Smooth muscle cell (in vitro differentiated cells): Measurements from ENCODE around the gene PDE9A. TPM values are rescaled to one million over a fixed set of nuclear protein-coding genes. Genes with fewer than 3 reads are reported as not detected.

Source experiments
- DNase-seq: peaks from one replicate; lab custom pipeline; 2025; ENCODE audit not compliant: unreplicated experiment; lab: John Stamatoyannopoulos, UW
- H2AFZ ChIP-seq: fragments of 200-600 bp; sonication (generic); 2 replicates; pipeline ENCODE4 v1.6.0; 2016; ENCODE audit warnings: antibody characterized with exemption, low read depth, mild to moderate bottlenecking
- H3F3A ChIP-seq: fragments of 200-600 bp; sonication (generic); 2 replicates; pipeline ENCODE4 v1.6.0; 2017; ENCODE audit warnings: antibody characterized with exemption, low read depth
- H3K27ac ChIP-seq: fragments of 200-600 bp; sonication (generic); 2 replicates; pipeline ENCODE4 v1.5.1; 2016; ENCODE audit warnings: low read depth, mild to moderate bottlenecking
- H3K27me3 ChIP-seq: fragments of 200-600 bp; sonication (generic); 2 replicates; pipeline ENCODE4 v1.6.1; 2016; ENCODE audit warnings: low read depth, mild to moderate bottlenecking
- H3K36me3 ChIP-seq: fragments of 200-600 bp; sonication (generic); 2 replicates; pipeline ENCODE4 v1.5.1; 2016; ENCODE audit warnings: low read depth
- H3K4me1 ChIP-seq: fragments of 200-600 bp; sonication (generic); 2 replicates; pipeline ENCODE4 v1.5.1; 2016; ENCODE audit warnings: low read depth
- H3K4me2 ChIP-seq: fragments of 200-600 bp; sonication (generic); 2 replicates; pipeline ENCODE4 v1.6.0; 2016; ENCODE audit warnings: mild to moderate bottlenecking
- H3K4me3 ChIP-seq: fragments of 200-600 bp; sonication (generic); 2 replicates; pipeline ENCODE4 v1.5.1; 2016; ENCODE audit warnings: mild to moderate bottlenecking
- H3K79me2 ChIP-seq: fragments of 200-600 bp; sonication (generic); 2 replicates; pipeline ENCODE4 v1.6.0; 2016; ENCODE audit warnings: low read depth, mild to moderate bottlenecking
- H3K9ac ChIP-seq: fragments of 200-600 bp; sonication (generic); 2 replicates; pipeline ENCODE4 v1.6.0; 2016; ENCODE audit warnings: low read depth
- H3K9me3 ChIP-seq: fragments of 200-600 bp; sonication (generic); replicated peaks from 2 replicates; pipeline ENCODE4 v1.5.1; 2016; ENCODE audit warnings: low read depth
- H4K20me1 ChIP-seq: fragments of 200-600 bp; sonication (generic); 2 replicates; pipeline ENCODE4 v1.6.0; 2016; ENCODE audit warnings: low read depth
- WGBS: methylation state at CpG from one replicate; pipeline ENCODE4 v1.1.7; 2016; ENCODE audit warnings: low lambda C conversion rate; 5-methylcytosine and 5-hydroxymethylcytosine counted together
- polyA plus RNA-seq: library from polyadenylated mRNA; unstranded; fragments of >200 nt; fragmentation: Nextera tagmentation; extraction: Ambion mirVana; gene quantifications from 2 replicates; pipeline ENCODE4 v1.2.1, GENCODE V29; 2016
- total RNA-seq: library from RNA; depleted of rRNA; stranded (reverse); fragments of >200 nt; gene quantifications from 2 replicates; pipeline ENCODE4 v1.2.3, GENCODE V29; 2014
- TF ChIP-seq, protein P1 (sequence below): fragments of 200-600 bp; sonication (generic); IDR thresholded peaks from 2 replicates; pipeline ENCODE4 v1.5.1; 2017; ENCODE audit warnings: borderline replicate concordance, mild to moderate bottlenecking, antibody characterized with exemption; ENCODE audit not compliant: insufficient read depth, poor library complexity, severe bottlenecking

Gene PDE9A
- total and polyA plus RNA-seq, 2 experiments from 2014 or later: 4.3 to 12.3 TPM

DNA sequence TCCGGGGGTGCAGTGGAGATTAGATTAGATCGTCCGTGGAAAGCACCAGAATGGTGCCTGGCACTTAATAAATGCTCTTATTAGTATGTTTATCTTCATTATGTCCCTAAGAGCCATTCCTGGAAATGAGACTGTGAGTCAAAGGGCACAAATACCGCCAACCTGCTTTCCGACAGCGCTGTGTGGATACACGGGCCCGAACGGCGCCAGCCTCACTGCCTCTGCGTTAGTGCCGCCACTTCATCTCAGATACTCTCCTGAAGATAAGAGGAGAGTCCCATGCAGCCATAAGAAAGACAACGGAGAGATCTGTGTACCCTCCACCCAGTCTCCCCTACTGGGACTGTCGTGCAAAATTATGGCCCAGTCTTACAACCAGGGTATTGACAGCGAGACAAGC lies 22.0 kb downstream of the PDE9A start:
- WGBS: 72% methylated on average over 15 of the region's 15 CpGs
- no peak overlapping the region for H3K4me3 ChIP-seq
- no peaks in the 10 kb centered on the region for H3K27me3 ChIP-seq
- H3K9me3 ChIP-seq: no peaks in the 10 kb centered on the region
- no peaks in the 10 kb centered on the region for H3K36me3 ChIP-seq
- H3K4me1 ChIP-seq: peaks cover 46% of the 10 kb centered on the region
- DNase-seq: no peak
- no peaks in the 10 kb centered on the region for H3K79me2 ChIP-seq
- no peak overlapping the region for H3K27ac ChIP-seq
- peaks cover 49% of the 10 kb centered on the region for H4K20me1 ChIP-seq
- TF ChIP-seq, protein P1, sequence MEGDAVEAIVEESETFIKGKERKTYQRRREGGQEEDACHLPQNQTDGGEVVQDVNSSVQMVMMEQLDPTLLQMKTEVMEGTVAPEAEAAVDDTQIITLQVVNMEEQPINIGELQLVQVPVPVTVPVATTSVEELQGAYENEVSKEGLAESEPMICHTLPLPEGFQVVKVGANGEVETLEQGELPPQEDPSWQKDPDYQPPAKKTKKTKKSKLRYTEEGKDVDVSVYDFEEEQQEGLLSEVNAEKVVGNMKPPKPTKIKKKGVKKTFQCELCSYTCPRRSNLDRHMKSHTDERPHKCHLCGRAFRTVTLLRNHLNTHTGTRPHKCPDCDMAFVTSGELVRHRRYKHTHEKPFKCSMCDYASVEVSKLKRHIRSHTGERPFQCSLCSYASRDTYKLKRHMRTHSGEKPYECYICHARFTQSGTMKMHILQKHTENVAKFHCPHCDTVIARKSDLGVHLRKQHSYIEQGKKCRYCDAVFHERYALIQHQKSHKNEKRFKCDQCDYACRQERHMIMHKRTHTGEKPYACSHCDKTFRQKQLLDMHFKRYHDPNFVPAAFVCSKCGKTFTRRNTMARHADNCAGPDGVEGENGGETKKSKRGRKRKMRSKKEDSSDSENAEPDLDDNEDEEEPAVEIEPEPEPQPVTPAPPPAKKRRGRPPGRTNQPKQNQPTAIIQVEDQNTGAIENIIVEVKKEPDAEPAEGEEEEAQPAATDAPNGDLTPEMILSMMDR: no peak
- H3K9ac ChIP-seq: no peak overlapping the region
- H2AFZ ChIP-seq: no peak overlapping the region
- H3K4me2 ChIP-seq: peak overlapping the region; percentile 68
- peaks cover 34% of the 10 kb centered on the region for H3F3A ChIP-seq

DNA sequence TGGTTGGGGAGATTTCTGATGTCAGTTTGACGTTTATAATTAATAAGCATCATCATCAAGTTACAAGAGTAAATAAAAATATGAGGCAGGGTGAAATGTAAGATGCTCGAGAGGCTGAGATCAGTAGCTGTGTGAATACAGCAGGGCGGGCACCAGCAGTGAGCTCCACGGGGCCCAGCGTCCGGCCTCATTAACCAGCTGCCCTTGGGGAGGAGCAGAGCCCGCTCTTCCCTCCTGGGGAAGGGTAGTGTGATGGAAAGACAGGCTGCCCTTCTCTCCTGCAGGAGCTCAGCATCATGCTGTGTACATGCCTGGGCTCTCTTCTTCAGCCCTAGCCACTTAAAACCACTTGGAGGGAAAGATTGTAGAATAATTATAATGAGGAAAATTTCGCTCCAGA lies 23.4 kb downstream of the PDE9A start:
- H3K4me1 ChIP-seq: peaks cover 34% of the 10 kb centered on the region
- H3K9me3 ChIP-seq: no peaks in the 10 kb centered on the region
- peaks cover 40% of the 10 kb centered on the region for H4K20me1 ChIP-seq
- no peak overlapping the region for H3K9ac ChIP-seq
- H3K4me2 ChIP-seq: no peak overlapping the region
- H3K79me2 ChIP-seq: no peaks in the 10 kb centered on the region
- no peak overlapping the region for H2AFZ ChIP-seq
- no peak for DNase-seq
- H3F3A ChIP-seq: peaks cover 26% of the 10 kb centered on the region
- no peak overlapping the region for H3K4me3 ChIP-seq
- no peak overlapping the region for H3K27ac ChIP-seq
- no peaks in the 10 kb centered on the region for H3K27me3 ChIP-seq
- WGBS: 94% methylated on average over 8 of the region's 8 CpGs
- TF ChIP-seq, protein P1: no peak
- no peaks in the 10 kb centered on the region for H3K36me3 ChIP-seq

DNA sequence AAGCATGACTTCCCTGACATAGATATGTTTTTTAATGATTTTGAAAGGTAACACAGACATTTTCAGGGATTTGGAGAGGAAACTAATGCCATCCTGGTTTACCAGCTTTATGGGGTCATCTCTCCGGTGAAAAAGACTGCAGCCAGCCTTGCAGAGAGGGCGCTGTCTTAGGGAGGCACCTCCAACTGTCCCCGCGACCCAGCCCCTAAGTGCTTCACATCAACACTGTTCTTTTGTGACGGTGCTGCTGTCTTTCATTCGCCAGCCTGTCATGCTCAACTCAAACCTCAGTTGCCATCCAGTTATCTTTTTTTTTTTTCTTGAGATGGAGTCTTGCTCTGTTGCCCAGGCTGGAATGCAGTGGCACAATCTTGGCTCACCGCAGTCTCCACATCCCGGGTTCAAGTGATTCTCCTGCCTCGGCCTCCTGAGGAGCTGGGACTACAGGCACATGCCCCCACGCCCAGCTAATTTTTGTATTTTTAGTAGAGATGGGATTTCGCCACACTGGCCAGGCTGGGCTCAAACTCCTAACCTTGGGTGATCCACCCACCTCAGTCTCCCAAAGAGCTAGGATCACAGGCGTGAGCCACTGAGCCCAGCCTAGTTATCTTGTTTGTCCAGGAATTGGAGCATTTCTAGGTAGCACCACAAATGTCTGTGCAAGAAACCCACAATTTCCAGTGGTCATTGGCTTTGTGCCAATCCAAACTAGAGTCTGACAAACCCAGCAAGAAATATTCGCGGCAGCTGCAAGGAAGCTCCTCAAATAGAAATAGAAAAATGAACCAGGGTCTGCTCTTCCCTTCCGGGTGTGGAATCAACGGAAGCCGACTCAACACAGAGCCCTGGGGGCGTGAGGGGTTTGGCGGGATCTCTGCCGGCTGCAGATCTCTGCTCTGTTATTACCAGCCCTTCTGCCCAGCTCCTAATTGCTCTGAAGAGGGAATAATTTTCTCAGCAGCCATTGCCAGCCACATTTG lies 24.2 kb downstream of the PDE9A start:
- Histone ChIP-seq H3F3A (peaks cover 21% of the 10 kb centered on the region), H3K4me1 (peaks cover 26% of the 10 kb centered on the region), H3K79me2 (no peaks in the 10 kb centered on the region), H2AFZ (no peak overlapping the region), H4K20me1 (peaks cover 32% of the 10 kb centered on the region), H3K9ac (no peak overlapping the region), H3K27me3 (no peaks in the 10 kb centered on the region), H3K4me3 (no peak overlapping the region), H3K4me2 (peak overlapping the region; percentile 54), H3K9me3 (no peaks in the 10 kb centered on the region), H3K36me3 (no peaks in the 10 kb centered on the region), H3K27ac (no peak overlapping the region)
- DNase-seq: no peak
- 61% methylated on average over 20 of the region's 20 CpGs for WGBS
- TF ChIP-seq, protein P1: no peak
